ENCODE data around the gene POU1F1.
A peak's percentile ranks its signal among the peaks of the same experiment; 100 is the strongest.

Gene POU1F1

DNA sequence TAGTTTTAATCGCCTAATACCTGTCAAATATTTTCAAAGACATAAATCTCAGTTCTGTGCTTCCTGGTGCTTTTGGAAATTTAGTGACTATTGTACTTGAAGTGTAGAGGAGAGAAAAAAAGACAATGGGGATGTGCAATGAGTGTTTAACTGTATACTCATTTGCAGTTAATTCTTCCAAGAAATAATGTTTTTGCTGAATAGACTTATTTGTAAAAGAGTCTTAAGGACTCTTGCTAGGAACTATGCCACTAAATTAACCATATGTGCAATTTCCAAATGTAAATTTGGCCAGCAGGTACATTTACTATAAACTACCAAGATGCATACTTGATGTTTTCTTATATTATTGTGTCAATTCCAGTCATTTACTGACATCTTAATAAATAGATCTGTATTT lies 47.3 kb downstream of the POU1F1 start:
- no peak overlapping the region for H3K9ac ChIP-seq (ENCODE audit: insufficient read length, low read depth)
- peaks cover 3% of the 10 kb centered on the region for H3K36me3 ChIP-seq (ENCODE audit: insufficient read depth, insufficient read length, low read length)
- H3K4me1 ChIP-seq (ENCODE audit: insufficient read depth, insufficient read length): no peaks in the 10 kb centered on the region
- H3K27me3 ChIP-seq (ENCODE audit: insufficient read depth, insufficient read length): peaks cover 4% of the 10 kb centered on the region
- H3K4me3 ChIP-seq (ENCODE audit: insufficient read length, low read depth): no peak overlapping the region
- DNase-seq (ENCODE audit: low read depth, low spot score): no peak
- H3K9me3 ChIP-seq (ENCODE audit: insufficient read depth, low read length): 0 out of 2 replicates have a peak, but pooled peaks cover under 1% of the 10 kb centered on the region
- TF ChIP-seq SUZ12 (IDR thresholded peaks at IDR 0.05; ENCODE audit: extremely low read depth, insufficient read depth, insufficient read length) (no peak), ZNF274 (IDR thresholded peaks at IDR 0.05; ENCODE audit: low read depth, low read length) (no peak), YY1 (IDR thresholded peaks at IDR 0.05; ENCODE audit: insufficient read depth, insufficient read length) (no peak)

DNA sequence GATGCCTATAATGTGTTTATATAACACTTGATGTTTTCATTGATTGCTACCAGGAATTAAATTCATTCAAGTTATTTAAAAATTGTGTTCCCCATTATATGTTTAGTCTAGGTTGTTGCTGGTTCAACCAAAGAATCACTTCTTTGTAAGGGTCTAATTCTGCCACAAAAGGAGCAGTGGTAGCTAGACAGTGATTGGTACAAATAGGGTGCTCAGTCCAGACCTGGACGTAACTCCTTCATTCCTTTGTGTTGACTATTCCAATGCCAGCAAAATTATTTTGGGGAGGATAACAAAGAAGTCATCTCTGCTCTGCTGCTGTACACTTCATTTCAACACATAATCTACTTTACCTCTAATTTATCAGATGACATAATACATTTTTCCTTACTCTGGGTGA lies 48.1 kb downstream of the POU1F1 start:
- H3K9me3 ChIP-seq (ENCODE audit: insufficient read depth, low read length): no peaks in the 10 kb centered on the region
- no peak for DNase-seq (ENCODE audit: low read depth, low spot score)
- H3K27me3 ChIP-seq (ENCODE audit: insufficient read depth, insufficient read length): peaks cover 4% of the 10 kb centered on the region
- TF ChIP-seq ZNF274 (IDR thresholded peaks at IDR 0.05; ENCODE audit: low read depth, low read length): no peak
- no peak for TF ChIP-seq YY1 (IDR thresholded peaks at IDR 0.05; ENCODE audit: insufficient read depth, insufficient read length)
- no peak for TF ChIP-seq SUZ12 (IDR thresholded peaks at IDR 0.05; ENCODE audit: extremely low read depth, insufficient read depth, insufficient read length)
- H3K9ac ChIP-seq (ENCODE audit: insufficient read length, low read depth): peak overlapping the region; percentile 80
- H3K4me1 ChIP-seq (ENCODE audit: insufficient read depth, insufficient read length): no peaks in the 10 kb centered on the region
- peak overlapping the region; percentile 92 for H3K4me3 ChIP-seq (ENCODE audit: insufficient read length, low read depth)
- peaks cover 3% of the 10 kb centered on the region for H3K36me3 ChIP-seq (ENCODE audit: insufficient read depth, insufficient read length, low read length)

DNA sequence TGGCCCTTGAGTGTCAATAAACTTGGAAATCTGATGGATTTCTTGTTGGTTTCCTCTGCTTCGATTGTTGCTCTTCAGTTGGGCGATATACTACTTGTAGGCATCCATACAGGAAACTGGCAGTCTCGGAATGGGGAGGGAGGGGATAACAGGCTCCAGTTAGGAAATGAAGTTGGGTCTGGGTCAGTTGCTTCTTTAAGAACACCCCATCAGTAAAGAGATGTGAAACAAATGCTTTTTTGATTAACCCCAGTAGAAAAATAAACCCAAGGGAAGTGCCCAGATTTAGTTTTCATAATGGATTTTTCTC lies 48.6 kb downstream of the POU1F1 start:
- peaks cover 4% of the 10 kb centered on the region for H3K27me3 ChIP-seq (ENCODE audit: insufficient read depth, insufficient read length)
- TF ChIP-seq SUZ12 (IDR thresholded peaks at IDR 0.05; ENCODE audit: extremely low read depth, insufficient read depth, insufficient read length): no peak
- no peak for TF ChIP-seq YY1 (IDR thresholded peaks at IDR 0.05; ENCODE audit: insufficient read depth, insufficient read length)
- TF ChIP-seq ZNF274 (IDR thresholded peaks at IDR 0.05; ENCODE audit: low read depth, low read length): no peak

DNA sequence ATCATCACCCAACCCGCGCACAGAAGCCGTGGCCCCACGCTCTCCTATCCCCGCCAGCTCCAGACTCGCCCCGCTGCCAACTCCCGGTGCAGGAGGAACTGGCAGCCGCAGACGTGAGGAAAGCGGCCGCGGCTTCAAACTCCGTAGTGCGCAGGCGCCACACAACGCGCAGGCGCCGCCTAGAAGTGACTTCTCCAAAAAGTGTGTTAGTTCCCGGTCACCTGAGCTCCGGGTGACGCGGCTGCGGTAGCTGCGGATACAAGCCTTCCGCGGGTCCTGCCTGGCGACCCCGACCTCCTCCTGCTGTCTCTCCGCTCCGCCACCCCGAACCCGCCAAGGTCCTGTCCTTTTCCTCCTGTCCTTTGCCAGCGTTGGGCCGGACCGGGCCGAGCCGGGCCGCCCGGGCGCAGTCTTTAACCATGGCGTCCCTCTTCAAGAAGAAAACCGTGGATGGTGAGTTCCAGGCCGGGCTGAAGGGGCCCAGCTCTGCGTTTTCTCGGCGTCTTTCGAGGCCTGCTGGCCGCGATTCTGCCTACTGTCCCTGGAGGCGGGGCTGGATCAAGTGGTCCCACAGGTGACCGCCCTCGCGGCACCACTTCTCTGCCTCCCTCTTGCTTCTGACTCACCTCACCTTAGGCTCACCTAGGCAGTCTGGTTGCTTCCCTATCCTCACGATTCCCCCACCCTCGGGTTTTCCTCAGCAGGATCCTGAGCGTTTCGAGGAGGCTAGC lies 49.1 kb downstream of the POU1F1 start, which contains the start of gene CHMP2B:
TSS of gene CHMP2B (plus strand) at position 206 of the 731 bp plus-strand sequence. CDS start at position 420, 214 bp downstream.
- peak within 1 kb of the TSS; percentile 80 for H3K9ac ChIP-seq (ENCODE audit: insufficient read length, low read depth)
- TF ChIP-seq YY1 (IDR thresholded peaks at IDR 0.05; ENCODE audit: insufficient read depth, insufficient read length): no peak
- peaks cover 7% of the 10 kb centered on the region; the same call in 1 of the 2 replicates for H3K9me3 ChIP-seq (ENCODE audit: insufficient read depth, low read length)
- peaks cover 3% of the 10 kb centered on the region for H3K36me3 ChIP-seq (ENCODE audit: insufficient read depth, insufficient read length, low read length)
- peaks cover 4% of the 10 kb centered on the region for H3K27me3 ChIP-seq (ENCODE audit: insufficient read depth, insufficient read length)
- H3K4me3 ChIP-seq (ENCODE audit: insufficient read length, low read depth): peak within 1 kb of the TSS; percentile 92
- peak; percentile 87 for DNase-seq (ENCODE audit: low read depth, low spot score)
- H3K4me1 ChIP-seq (ENCODE audit: insufficient read depth, insufficient read length): no peaks in the 10 kb centered on the region

More for the DNA sequence above, 48.6 kb downstream of the POU1F1 start:
- Histone ChIP-seq H3K9me3 (ENCODE audit: insufficient read depth, low read length) (0 out of 2 replicates have a peak, but pooled peaks cover 4% of the 10 kb centered on the region), H3K9ac (ENCODE audit: insufficient read length, low read depth) (peak overlapping the region; percentile 80), H3K4me1 (ENCODE audit: insufficient read depth, insufficient read length) (no peaks in the 10 kb centered on the region), H3K36me3 (ENCODE audit: insufficient read depth, insufficient read length, low read length) (peaks cover 3% of the 10 kb centered on the region), H3K4me3 (ENCODE audit: insufficient read length, low read depth) (peak overlapping the region; percentile 92)
- DNase-seq (ENCODE audit: low read depth, low spot score): no peak

DNA sequence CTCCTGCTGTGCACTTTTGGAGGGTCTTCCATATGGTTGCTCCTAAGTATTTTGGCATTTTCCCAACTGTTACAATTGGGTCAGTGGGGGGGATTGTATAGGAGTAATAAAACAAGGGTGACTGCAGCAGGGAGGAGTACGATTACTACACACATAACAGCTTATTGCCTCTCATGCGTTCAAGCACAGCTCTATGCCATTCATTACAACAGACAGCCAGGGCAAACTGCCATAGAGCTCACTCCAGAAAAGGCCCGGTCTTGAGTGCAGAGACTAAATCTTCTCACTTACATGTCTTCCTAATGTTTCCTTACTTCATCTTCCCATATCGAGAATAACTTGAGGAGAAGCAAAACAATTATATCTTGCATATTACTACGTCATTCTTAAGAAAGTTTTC lies 50.7 kb downstream of the POU1F1 start:
- no peak overlapping the region for H3K9ac ChIP-seq (ENCODE audit: insufficient read length, low read depth)
- no peaks in the 10 kb centered on the region for H3K4me1 ChIP-seq (ENCODE audit: insufficient read depth, insufficient read length)
- H3K4me3 ChIP-seq (ENCODE audit: insufficient read length, low read depth): no peak overlapping the region
- H3K9me3 ChIP-seq (ENCODE audit: insufficient read depth, low read length): peaks cover 7% of the 10 kb centered on the region; the same call in 1 of the 2 replicates
- no peaks in the 10 kb centered on the region for H3K36me3 ChIP-seq (ENCODE audit: insufficient read depth, insufficient read length, low read length)
- no peak for DNase-seq (ENCODE audit: low read depth, low spot score)
- TF ChIP-seq ZNF274 (IDR thresholded peaks at IDR 0.05; ENCODE audit: low read depth, low read length) (no peak), YY1 (IDR thresholded peaks at IDR 0.05; ENCODE audit: insufficient read depth, insufficient read length) (no peak), SUZ12 (IDR thresholded peaks at IDR 0.05; ENCODE audit: extremely low read depth, insufficient read depth, insufficient read length) (no peak)
- H3K27me3 ChIP-seq (ENCODE audit: insufficient read depth, insufficient read length): peaks cover 4% of the 10 kb centered on the region

DNA sequence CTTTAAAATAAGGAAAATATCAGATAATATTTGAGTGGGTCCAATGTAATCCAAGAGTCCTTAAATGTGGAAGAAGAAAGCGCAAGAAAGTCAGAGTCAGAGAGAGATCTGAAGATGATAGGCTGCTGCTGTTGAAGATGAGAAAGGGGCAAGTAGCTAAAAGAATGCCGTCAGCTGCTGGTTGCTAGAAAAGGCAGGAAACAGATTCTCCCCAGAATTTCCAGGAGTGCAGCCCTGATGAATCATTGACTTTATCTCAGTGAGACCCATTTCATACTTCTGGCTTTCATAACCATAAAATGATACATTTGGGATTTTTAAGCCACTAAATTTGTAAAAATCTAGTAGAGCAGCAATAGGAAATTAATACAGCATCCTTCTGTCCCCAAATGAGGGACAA lies 56.8 kb downstream of the POU1F1 start:
- Histone ChIP-seq H3K4me1 (ENCODE audit: insufficient read depth, insufficient read length) (no peaks in the 10 kb centered on the region), H3K9me3 (ENCODE audit: insufficient read depth, low read length) (peaks cover 12% of the 10 kb centered on the region; the same call in 1 of the 2 replicates), H3K36me3 (ENCODE audit: insufficient read depth, insufficient read length, low read length) (no peaks in the 10 kb centered on the region), H3K9ac (ENCODE audit: insufficient read length, low read depth) (no peak overlapping the region), H3K27me3 (ENCODE audit: insufficient read depth, insufficient read length) (no peaks in the 10 kb centered on the region), H3K4me3 (ENCODE audit: insufficient read length, low read depth) (no peak overlapping the region)
- no peak for DNase-seq (ENCODE audit: low read depth, low spot score)
- TF ChIP-seq YY1 (IDR thresholded peaks at IDR 0.05; ENCODE audit: insufficient read depth, insufficient read length): no peak
- TF ChIP-seq SUZ12 (IDR thresholded peaks at IDR 0.05; ENCODE audit: extremely low read depth, insufficient read depth, insufficient read length): no peak
- no peak for TF ChIP-seq ZNF274 (IDR thresholded peaks at IDR 0.05; ENCODE audit: low read depth, low read length)

DNA sequence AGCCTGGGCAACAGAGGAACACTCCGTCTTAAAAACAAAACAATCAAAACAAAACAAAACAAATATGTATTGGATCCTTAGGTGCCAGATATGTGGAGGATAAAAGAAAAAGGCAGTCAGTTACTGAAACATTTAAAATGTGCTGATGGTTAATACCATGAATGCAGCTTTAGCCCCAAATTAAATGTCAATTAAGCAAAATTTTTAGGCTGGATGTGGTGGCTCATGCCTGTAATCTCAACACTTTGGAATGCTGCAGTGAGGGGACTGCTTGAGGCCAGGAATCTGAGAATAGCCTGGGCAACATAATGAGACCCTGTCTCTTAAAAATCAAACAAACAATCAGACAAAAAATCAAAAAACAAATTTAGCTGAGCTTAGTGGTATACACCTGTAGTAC lies 57.8 kb downstream of the POU1F1 start:
- H3K4me3 ChIP-seq (ENCODE audit: insufficient read length, low read depth): no peak overlapping the region
- no peak overlapping the region for H3K9ac ChIP-seq (ENCODE audit: insufficient read length, low read depth)
- no peak for DNase-seq (ENCODE audit: low read depth, low spot score)
- H3K36me3 ChIP-seq (ENCODE audit: insufficient read depth, insufficient read length, low read length): no peaks in the 10 kb centered on the region
- TF ChIP-seq SUZ12 (IDR thresholded peaks at IDR 0.05; ENCODE audit: extremely low read depth, insufficient read depth, insufficient read length): no peak
- no peak for TF ChIP-seq YY1 (IDR thresholded peaks at IDR 0.05; ENCODE audit: insufficient read depth, insufficient read length)
- no peak for TF ChIP-seq ZNF274 (IDR thresholded peaks at IDR 0.05; ENCODE audit: low read depth, low read length)
- no peaks in the 10 kb centered on the region for H3K27me3 ChIP-seq (ENCODE audit: insufficient read depth, insufficient read length)
- H3K4me1 ChIP-seq (ENCODE audit: insufficient read depth, insufficient read length): no peaks in the 10 kb centered on the region
- H3K9me3 ChIP-seq (ENCODE audit: insufficient read depth, low read length): peaks cover 12% of the 10 kb centered on the region; the same call in 1 of the 2 replicates

Measured in NT2/D1 (cell line).